ENCODE data around the gene CD300C. TPM values are rescaled to one million over a fixed set of nuclear protein-coding genes. Genes with fewer than 3 reads are reported as not detected.

CD300C gene
- total and polyA plus RNA-seq, 10 of the 15 experiments (the other 5 are each of a cell fraction or from before 2014, with no cell fraction given), result 0.12 to 0.38 (median 0.23) TPM; not detected in 3

DNA sequence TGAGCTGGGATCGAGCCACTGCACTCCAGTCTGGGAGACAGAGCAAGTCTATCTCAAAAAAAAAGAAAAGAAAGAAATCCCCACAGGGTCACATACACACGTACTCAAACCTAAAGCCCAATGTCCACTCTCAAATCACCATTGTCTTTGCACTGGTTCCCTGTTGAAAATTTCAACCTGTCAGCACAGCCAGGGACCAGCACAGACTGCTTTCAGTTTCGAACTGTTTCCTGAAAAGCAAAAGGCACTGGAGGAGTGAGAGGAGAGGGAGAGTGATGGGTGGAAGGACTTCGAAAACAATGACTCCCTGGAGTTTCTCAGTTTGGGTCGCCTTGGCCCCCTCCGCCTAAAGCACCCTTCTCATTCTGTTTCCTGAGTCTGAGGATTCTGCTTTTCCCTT is 9.0 kb upstream of the CD300C start:
- FAIRE-seq, result no peak
- Histone ChIP-seq H3K27ac (ENCODE audit: control insufficient read depth, insufficient read depth) (no peak overlapping the region), H3K4me3 (no peak overlapping the region), H3K9ac (ENCODE audit: control insufficient read depth, insufficient read depth, low read length) (no peak overlapping the region), H3K4me1 (ENCODE audit: control insufficient read depth, insufficient read depth, low read length) (no peaks in the 10 kb centered on the region), H2AFZ (ENCODE audit: control insufficient read depth, low read depth, low read length) (no peak overlapping the region), H3K79me2 (ENCODE audit: control insufficient read depth, insufficient read depth, low read length) (no peaks in the 10 kb centered on the region), H3K36me3 (ENCODE audit: control insufficient read depth in 2 of 2, insufficient read depth in 2 of 2, low read length in 1 of 2) (no peaks in the 10 kb centered on the region), H3K27me3 (replicated peaks in 1 of 2; ENCODE audit: control insufficient read depth in 2 of 2, insufficient read depth in 2 of 2, low read length in 1 of 2) (peaks cover 0 to 1% of the 10 kb centered on the region in 2 experiments; a peak in 3 of 4 replicates), H3K9me3 (replicated peaks; ENCODE audit: control insufficient read depth, insufficient read depth, low read length) (no peaks in the 10 kb centered on the region; the same call in 2 of the 3 replicates), H4K20me1 (ENCODE audit: control insufficient read depth, insufficient read depth) (no peaks in the 10 kb centered on the region), H3K4me2 (ENCODE audit: control insufficient read depth, insufficient read depth) (no peak overlapping the region)
- DNase-seq (ENCODE audit: low read depth, low spot score), result no peak
- RAD21 ChIA-PET (ENCODE audit: unreplicated experiment), result interaction anchor here (1.4 kb wide), 1 partner anchor 181 kb away, joined by 4 read pairs; no protein-coding TSS in a partner anchor
- POLR2A ChIA-PET, result no interaction called here
- CTCF ChIA-PET, result interaction anchor here (1.7 kb wide), 1 partner anchor 11 kb away, joined by 5 read pairs; no protein-coding TSS in a partner anchor
- no peak for ATAC-seq
- WGBS (ENCODE audit: insufficient coverage, insufficient replicate concordance, low lambda C conversion rate, missing lambda C conversion rate), result 43% methylated on average over 6 of the region's 6 CpGs
- BruUV-seq (replicated peaks), result no TSS peak
- SMC1A ChIA-PET (ENCODE audit: uncharacterized antibody, unreplicated experiment), result no interaction called here
- in situ Hi-C loops (cut with MboI), result no loop called here
- TF ChIP-seq NFIC (IDR thresholded peaks at IDR 0.05; ENCODE audit: low read depth, low read length) (no peak), IKZF1 (conservative IDR thresholded peaks at IDR 0.05) (no peak), ZNF24 (IDR thresholded peaks at IDR 0.05) (no peak), GATAD2B (conservative IDR thresholded peaks at IDR 0.05; ENCODE audit: low read depth) (no peak), NFYA (IDR thresholded peaks at IDR 0.05; ENCODE audit: borderline replicate concordance, low read depth, low read length) (no peak), CBX5 (IDR thresholded peaks at IDR 0.05; ENCODE audit: low read depth) (no peak), IRF4 (IDR thresholded peaks at IDR 0.05; ENCODE audit: low read depth, low read length) (no peak), CBX3 (IDR thresholded peaks at IDR 0.05; ENCODE audit: borderline replicate concordance, low read depth) (no peak), FOXK2 (IDR thresholded peaks at IDR 0.05) (no peak), MEF2B (IDR thresholded peaks at IDR 0.05; ENCODE audit: partially characterized antibody, poor library complexity, severe bottlenecking) (no peak)
- TF ChIP-seq, protein P1, sequence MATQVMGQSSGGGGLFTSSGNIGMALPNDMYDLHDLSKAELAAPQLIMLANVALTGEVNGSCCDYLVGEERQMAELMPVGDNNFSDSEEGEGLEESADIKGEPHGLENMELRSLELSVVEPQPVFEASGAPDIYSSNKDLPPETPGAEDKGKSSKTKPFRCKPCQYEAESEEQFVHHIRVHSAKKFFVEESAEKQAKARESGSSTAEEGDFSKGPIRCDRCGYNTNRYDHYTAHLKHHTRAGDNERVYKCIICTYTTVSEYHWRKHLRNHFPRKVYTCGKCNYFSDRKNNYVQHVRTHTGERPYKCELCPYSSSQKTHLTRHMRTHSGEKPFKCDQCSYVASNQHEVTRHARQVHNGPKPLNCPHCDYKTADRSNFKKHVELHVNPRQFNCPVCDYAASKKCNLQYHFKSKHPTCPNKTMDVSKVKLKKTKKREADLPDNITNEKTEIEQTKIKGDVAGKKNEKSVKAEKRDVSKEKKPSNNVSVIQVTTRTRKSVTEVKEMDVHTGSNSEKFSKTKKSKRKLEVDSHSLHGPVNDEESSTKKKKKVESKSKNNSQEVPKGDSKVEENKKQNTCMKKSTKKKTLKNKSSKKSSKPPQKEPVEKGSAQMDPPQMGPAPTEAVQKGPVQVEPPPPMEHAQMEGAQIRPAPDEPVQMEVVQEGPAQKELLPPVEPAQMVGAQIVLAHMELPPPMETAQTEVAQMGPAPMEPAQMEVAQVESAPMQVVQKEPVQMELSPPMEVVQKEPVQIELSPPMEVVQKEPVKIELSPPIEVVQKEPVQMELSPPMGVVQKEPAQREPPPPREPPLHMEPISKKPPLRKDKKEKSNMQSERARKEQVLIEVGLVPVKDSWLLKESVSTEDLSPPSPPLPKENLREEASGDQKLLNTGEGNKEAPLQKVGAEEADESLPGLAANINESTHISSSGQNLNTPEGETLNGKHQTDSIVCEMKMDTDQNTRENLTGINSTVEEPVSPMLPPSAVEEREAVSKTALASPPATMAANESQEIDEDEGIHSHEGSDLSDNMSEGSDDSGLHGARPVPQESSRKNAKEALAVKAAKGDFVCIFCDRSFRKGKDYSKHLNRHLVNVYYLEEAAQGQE (IDR thresholded peaks at IDR 0.05; ENCODE audit: low read depth, low read length), result no peak
- TF ChIP-seq, protein P2, sequence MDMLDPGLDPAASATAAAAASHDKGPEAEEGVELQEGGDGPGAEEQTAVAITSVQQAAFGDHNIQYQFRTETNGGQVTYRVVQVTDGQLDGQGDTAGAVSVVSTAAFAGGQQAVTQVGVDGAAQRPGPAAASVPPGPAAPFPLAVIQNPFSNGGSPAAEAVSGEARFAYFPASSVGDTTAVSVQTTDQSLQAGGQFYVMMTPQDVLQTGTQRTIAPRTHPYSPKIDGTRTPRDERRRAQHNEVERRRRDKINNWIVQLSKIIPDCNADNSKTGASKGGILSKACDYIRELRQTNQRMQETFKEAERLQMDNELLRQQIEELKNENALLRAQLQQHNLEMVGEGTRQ (IDR thresholded peaks at IDR 0.05; ENCODE audit: borderline replicate concordance, low read depth, low read length), result no peak
- TF ChIP-seq, protein P3, sequence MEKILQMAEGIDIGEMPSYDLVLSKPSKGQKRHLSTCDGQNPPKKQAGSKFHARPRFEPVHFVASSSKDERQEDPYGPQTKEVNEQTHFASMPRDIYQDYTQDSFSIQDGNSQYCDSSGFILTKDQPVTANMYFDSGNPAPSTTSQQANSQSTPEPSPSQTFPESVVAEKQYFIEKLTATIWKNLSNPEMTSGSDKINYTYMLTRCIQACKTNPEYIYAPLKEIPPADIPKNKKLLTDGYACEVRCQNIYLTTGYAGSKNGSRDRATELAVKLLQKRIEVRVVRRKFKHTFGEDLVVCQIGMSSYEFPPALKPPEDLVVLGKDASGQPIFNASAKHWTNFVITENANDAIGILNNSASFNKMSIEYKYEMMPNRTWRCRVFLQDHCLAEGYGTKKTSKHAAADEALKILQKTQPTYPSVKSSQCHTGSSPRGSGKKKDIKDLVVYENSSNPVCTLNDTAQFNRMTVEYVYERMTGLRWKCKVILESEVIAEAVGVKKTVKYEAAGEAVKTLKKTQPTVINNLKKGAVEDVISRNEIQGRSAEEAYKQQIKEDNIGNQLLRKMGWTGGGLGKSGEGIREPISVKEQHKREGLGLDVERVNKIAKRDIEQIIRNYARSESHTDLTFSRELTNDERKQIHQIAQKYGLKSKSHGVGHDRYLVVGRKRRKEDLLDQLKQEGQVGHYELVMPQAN (conservative IDR thresholded peaks at IDR 0.05), result no peak
- TF ChIP-seq, protein P4, sequence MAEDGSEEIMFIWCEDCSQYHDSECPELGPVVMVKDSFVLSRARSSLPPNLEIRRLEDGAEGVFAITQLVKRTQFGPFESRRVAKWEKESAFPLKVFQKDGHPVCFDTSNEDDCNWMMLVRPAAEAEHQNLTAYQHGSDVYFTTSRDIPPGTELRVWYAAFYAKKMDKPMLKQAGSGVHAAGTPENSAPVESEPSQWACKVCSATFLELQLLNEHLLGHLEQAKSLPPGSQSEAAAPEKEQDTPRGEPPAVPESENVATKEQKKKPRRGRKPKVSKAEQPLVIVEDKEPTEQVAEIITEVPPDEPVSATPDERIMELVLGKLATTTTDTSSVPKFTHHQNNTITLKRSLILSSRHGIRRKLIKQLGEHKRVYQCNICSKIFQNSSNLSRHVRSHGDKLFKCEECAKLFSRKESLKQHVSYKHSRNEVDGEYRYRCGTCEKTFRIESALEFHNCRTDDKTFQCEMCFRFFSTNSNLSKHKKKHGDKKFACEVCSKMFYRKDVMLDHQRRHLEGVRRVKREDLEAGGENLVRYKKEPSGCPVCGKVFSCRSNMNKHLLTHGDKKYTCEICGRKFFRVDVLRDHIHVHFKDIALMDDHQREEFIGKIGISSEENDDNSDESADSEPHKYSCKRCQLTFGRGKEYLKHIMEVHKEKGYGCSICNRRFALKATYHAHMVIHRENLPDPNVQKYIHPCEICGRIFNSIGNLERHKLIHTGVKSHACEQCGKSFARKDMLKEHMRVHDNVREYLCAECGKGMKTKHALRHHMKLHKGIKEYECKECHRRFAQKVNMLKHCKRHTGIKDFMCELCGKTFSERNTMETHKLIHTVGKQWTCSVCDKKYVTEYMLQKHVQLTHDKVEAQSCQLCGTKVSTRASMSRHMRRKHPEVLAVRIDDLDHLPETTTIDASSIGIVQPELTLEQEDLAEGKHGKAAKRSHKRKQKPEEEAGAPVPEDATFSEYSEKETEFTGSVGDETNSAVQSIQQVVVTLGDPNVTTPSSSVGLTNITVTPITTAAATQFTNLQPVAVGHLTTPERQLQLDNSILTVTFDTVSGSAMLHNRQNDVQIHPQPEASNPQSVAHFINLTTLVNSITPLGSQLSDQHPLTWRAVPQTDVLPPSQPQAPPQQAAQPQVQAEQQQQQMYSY (CRISPR knock-in tag; IDR thresholded peaks at IDR 0.05), result no peak
- intact Hi-C loops (cut with micrococcal nuclease; ENCODE audit: unreplicated experiment), result no loop called here

All from GM12878 (cell line).